Esophagus squamous epithelium (tissue), 5 donors: Measurements from ENCODE around the gene WWTR1. TPM values are rescaled to one million over a fixed set of nuclear protein-coding genes. Genes with fewer than 3 reads are reported as not detected.

Source experiments
- DNase-seq: peaks from one replicate; lab custom pipeline; 2025; lab: John Stamatoyannopoulos, UW
- H3K27ac ChIP-seq, 4 donors: fragments of 200-600 bp; sonication (generic); one replicate each; pipeline ENCODE4 v1.5.1; 2016 to 2019; ENCODE audit warnings: mild to moderate bottlenecking in 1 of 4
- H3K27me3 ChIP-seq, 4 donors: fragments of 200-600 bp; sonication (generic); 1 replicate in 3 of 4; 2 replicates in 1 of 4; pipeline versions ENCODE4 v1.5.1 to v1.6.0; 2017 to 2021; ENCODE audit warnings: antibody characterized with exemption in 1 of 4
- H3K36me3 ChIP-seq, 3 donors: fragments of 200-600 bp; sonication (generic); one replicate each; pipeline ENCODE4 v1.5.1; 2016 to 2019
- H3K4me1 ChIP-seq, 3 donors: fragments of 200-600 bp; sonication (generic); one replicate each; pipeline ENCODE4 v1.5.1; 2017 to 2019
- H3K4me3 ChIP-seq, 4 donors: fragments of 200-600 bp; sonication (generic); 1 replicate in 3 of 4; 2 replicates in 1 of 4; pipeline ENCODE4 v1.5.1; 2016 to 2019; ENCODE audit warnings: mild to moderate bottlenecking in 2 of 4, moderate library complexity in 1 of 4
- H3K9me3 ChIP-seq, 3 donors: fragments of 200-600 bp; sonication (generic); one replicate each; pipeline ENCODE4 v1.5.1; 2016 to 2019
- POLR2A ChIP-seq, 4 donors: fragments of 450-650 bp; IDR thresholded peaks; one replicate each; pipeline ENCODE4 v1.6.1; 2017; ENCODE audit warnings: antibody characterized with exemption in 4 of 4, mild to moderate bottlenecking in 4 of 4, moderate library complexity in 3 of 4
- WGBS, 2 donors: methylation state at CpG; one replicate each; pipeline ENCODE4 v1.1.5; 2018; 5-methylcytosine and 5-hydroxymethylcytosine counted together
- intact Hi-C: fragments of 100-400 bp; cut with DNase I; formaldehyde crosslinking; loops from one replicate; pipeline ENCODE4 v1.15.0; 2022
- total RNA-seq, 4 donors: library from RNA; depleted of rRNA; stranded (reverse); fragments of >200 nt; gene quantifications; one replicate each; pipeline ENCODE4 v1.1.0, GENCODE V29; 2016
- TF ChIP-seq, protein P1 (sequence below), 6 experiments: fragments of 450-650 bp in 4 of 6; fragments of 200-600 bp in 2 of 6; sonication (generic) in 2 of 6; IDR thresholded peaks; one replicate each; pipeline ENCODE4 v1.5.1; 2016 to 2019; ENCODE audit warnings: antibody characterized with exemption in 6 of 6, mild to moderate bottlenecking in 4 of 6, moderate library complexity in 4 of 6
- donor health status: DM: yes; HTN: yes; CAD: no.

The WWTR1 gene
- total RNA-seq, 4 donors from 2014 or later, result 35.7 to 116 (median 39.6) TPM

DNA sequence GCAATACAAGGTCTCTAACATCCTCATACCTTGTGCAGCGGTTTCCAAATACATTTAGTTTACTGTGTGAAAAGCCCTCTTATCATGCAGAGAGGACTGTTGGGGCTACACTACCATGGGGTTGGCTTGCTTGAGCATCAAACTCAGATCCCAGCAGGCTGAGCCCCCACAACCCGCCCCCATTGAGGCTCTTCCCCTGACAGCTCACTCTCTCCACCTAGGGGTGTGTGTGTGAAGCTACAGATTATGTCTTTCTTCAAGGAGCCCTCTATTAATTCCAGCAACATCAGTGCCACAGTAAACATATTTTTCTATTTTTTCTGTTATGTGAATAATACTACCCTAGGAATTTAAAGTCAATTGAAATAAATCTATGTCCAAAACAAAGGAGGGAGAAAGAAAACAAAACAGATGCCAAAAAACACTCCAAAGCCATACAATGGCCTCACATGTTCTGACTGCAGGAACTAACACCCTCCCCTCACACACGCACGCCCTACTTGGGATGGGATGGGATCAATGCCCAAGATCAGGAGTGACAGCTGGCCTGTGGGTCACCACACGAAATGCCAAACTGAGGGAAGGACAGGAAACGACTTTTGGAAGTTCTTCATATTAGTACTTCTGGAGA is 168.7 kb downstream of the WWTR1 start:
- no peaks in the 10 kb centered on the region for H3K9me3 ChIP-seq
- H3K36me3 ChIP-seq, result no peaks in the 10 kb centered on the region
- H3K27ac ChIP-seq, result no peak overlapping the region
- intact Hi-C loops, result loop anchor here (10.0 kb wide), 1 partner anchor 124 kb away; no protein-coding TSS in a partner anchor
- TF ChIP-seq, protein P1, sequence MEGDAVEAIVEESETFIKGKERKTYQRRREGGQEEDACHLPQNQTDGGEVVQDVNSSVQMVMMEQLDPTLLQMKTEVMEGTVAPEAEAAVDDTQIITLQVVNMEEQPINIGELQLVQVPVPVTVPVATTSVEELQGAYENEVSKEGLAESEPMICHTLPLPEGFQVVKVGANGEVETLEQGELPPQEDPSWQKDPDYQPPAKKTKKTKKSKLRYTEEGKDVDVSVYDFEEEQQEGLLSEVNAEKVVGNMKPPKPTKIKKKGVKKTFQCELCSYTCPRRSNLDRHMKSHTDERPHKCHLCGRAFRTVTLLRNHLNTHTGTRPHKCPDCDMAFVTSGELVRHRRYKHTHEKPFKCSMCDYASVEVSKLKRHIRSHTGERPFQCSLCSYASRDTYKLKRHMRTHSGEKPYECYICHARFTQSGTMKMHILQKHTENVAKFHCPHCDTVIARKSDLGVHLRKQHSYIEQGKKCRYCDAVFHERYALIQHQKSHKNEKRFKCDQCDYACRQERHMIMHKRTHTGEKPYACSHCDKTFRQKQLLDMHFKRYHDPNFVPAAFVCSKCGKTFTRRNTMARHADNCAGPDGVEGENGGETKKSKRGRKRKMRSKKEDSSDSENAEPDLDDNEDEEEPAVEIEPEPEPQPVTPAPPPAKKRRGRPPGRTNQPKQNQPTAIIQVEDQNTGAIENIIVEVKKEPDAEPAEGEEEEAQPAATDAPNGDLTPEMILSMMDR (IDR thresholded peaks at IDR 0.05), result peak in 5 of 6 experiments; percentile 16 to 51 (median 26)
- TF ChIP-seq POLR2A (IDR thresholded peaks at IDR 0.05), result no peak
- WGBS, 2 donors, result 46 to 68% methylated on average over 5 to 6 of the region's 6 CpGs
- H3K4me3 ChIP-seq, result no peak overlapping the region
- no peak for DNase-seq
- peaks cover 0 to 14% (median 6%) of the 10 kb centered on the region in 3 donors for H3K4me1 ChIP-seq
- H3K27me3 ChIP-seq, result peaks cover 0 to 6% (median 0%) of the 10 kb centered on the region in 4 donors

DNA sequence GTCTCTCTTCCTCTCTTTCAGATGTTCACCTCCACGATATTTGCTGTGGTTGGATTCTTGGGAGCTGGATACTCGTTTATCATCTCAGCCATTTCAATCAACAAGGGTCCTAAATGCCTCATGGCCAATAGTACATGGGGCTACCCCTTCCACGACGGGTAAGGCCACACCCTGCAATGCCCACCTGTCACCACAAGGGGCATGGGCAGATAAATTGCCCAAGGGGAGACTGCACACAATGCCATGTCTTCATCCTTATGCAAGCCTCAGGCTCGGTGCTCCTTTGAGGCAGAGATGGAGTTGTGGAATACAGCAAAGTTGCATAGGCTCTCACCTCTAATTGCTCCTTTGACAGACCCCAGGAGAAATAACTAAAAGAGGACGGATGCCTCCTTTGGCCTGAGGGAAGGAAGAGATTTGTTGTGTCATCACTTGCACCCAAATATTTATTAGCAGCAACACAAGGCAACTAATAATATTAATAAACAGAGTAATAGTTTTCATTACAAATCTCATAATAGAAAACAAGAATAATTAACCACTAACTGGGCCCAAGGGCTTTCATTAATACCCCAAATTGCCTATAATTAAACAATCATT is 170.1 kb downstream of the WWTR1 start:
- DNase-seq, result no peak
- 58 to 86% methylated on average over 3 to 6 of the region's 6 CpGs for WGBS, 2 donors
- H3K27ac ChIP-seq, result no peak overlapping the region
- TF ChIP-seq, protein P1 (IDR thresholded peaks at IDR 0.05), result peak in 3 of 6 experiments; percentile 10 to 40 (median 15)
- no peak for TF ChIP-seq POLR2A (IDR thresholded peaks at IDR 0.05)
- H3K9me3 ChIP-seq, result no peaks in the 10 kb centered on the region
- no peaks in the 10 kb centered on the region for H3K27me3 ChIP-seq
- H3K4me3 ChIP-seq, result no peak overlapping the region
- H3K36me3 ChIP-seq, result no peaks in the 10 kb centered on the region
- intact Hi-C loops, result loop anchor here (10.0 kb wide), 1 partner anchor 123 kb away; no protein-coding TSS in a partner anchor
- H3K4me1 ChIP-seq, result peaks cover 0 to 12% (median 6%) of the 10 kb centered on the region in 3 donors

DNA sequence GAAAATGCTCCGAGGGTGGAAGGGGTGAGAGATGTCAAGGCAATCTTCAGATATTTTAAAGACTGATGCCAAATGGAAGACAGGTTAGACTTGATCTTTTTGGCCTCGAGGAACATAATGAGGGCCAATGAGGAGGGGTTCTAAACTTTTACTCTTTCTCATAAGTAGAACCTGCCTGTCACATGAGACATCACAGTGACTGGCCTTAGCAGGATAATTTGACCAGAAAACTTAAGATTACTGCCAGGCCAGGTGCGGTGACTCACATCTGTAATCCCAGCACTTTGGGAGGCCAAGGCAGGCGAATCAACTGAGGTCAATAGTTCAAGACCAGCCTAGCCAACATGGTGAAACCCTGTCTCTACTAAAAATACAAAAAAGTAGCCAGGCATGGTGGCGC is 171.1 kb downstream of the WWTR1 start:
- no peaks in the 10 kb centered on the region for H3K9me3 ChIP-seq
- TF ChIP-seq, protein P1 (IDR thresholded peaks at IDR 0.05), result no peak
- no peak for TF ChIP-seq POLR2A (IDR thresholded peaks at IDR 0.05)
- H3K27me3 ChIP-seq, result no peaks in the 10 kb centered on the region
- intact Hi-C loops, result loop anchor here (10.0 kb wide), 1 partner anchor 122 kb away; no protein-coding TSS in a partner anchor
- peak overlapping the region in 2 of 4 donors; percentile 3 to 41 for H3K27ac ChIP-seq
- no peak for DNase-seq
- H3K4me1 ChIP-seq, result peaks cover 0 to 12% (median 6%) of the 10 kb centered on the region in 3 donors
- no peaks in the 10 kb centered on the region for H3K36me3 ChIP-seq
- no peak overlapping the region for H3K4me3 ChIP-seq
- WGBS, 2 donors, result 49 to 71% methylated on average over 5 of the region's 5 CpGs

DNA sequence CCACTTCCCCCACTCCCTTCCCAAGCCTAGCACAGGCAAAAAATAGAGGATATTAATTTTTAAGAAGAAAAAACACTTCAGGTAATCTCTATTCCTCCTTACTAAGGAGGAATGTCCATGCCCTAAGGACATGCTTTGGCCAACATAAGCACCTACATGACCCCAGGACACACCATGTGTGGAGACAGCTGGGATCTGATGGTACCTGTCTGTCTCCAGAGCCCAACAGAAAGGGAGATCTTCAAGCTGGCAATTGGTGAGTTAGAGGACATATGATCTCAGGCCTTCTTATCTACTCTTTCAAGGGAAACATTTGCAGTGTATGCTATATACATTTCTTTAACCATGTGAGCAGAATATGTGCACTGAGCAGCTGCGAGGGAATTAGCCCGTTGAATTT is 176.3 kb downstream of the WWTR1 start:
- TF ChIP-seq POLR2A (IDR thresholded peaks at IDR 0.05), result no peak
- TF ChIP-seq, protein P1 (IDR thresholded peaks at IDR 0.05), result no peak
- Histone ChIP-seq H3K27ac (no peak overlapping the region), H3K27me3 (no peaks in the 10 kb centered on the region), H3K4me1 (peaks cover 4 to 39% (median 6%) of the 10 kb centered on the region in 3 donors), H3K4me3 (no peak overlapping the region), H3K9me3 (no peaks in the 10 kb centered on the region), H3K36me3 (no peaks in the 10 kb centered on the region)
- DNase-seq, result no peak
- intact Hi-C loops, result loop anchor here (10.0 kb wide), 1 partner anchor 117 kb away; no protein-coding TSS in a partner anchor
- WGBS, 2 donors, result 79 to 82% methylated on average over 2 of the region's 2 CpGs

DNA sequence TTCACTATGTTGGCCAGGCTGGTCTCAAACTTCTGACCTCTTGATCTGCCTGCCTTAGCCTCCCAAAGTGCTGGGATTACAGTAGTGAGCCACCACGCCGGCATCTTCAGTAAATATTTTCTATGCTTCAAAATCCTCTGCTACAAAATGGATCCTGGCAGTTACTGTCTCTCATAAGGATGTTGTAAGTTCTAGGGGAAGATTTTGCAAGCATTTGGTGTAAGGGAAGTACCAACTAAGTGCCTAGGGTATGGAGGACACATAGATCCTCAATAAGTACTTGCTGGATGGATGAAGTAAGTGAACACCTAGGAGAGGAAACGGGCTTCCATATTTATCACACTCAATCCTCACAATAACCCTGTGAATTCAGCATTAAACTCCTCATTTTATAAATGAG is 176.8 kb downstream of the WWTR1 start:
- peaks cover 4 to 43% (median 6%) of the 10 kb centered on the region in 3 donors for H3K4me1 ChIP-seq
- H3K27me3 ChIP-seq, result no peaks in the 10 kb centered on the region
- no peaks in the 10 kb centered on the region for H3K9me3 ChIP-seq
- H3K4me3 ChIP-seq, result no peak overlapping the region
- WGBS, 2 donors, result 83 to 87% methylated on average over 3 of the region's 3 CpGs
- no peak for DNase-seq
- no peaks in the 10 kb centered on the region for H3K36me3 ChIP-seq
- TF ChIP-seq, protein P1 (IDR thresholded peaks at IDR 0.05), result no peak
- TF ChIP-seq POLR2A (IDR thresholded peaks at IDR 0.05), result no peak
- H3K27ac ChIP-seq, result no peak overlapping the region
- intact Hi-C loops, result loop anchor here (10.0 kb wide), 1 partner anchor 116 kb away; no protein-coding TSS in a partner anchor
